HepG2 (cell line): ENCODE measurements around the gene BRINP1.

Experiments used
- CC2D1A ChIP-seq: sonication (generic); formaldehyde crosslinking; IDR thresholded peaks from 2 replicates; pipeline ENCODE4 v1.8.1; 2023; ENCODE audit warnings: mild to moderate bottlenecking, missing genetic modification reagents
- CCAR2 ChIP-seq: fragments of 200-400 bp; formaldehyde crosslinking; optimal IDR thresholded peaks from 2 replicates; pipeline ENCODE3; 2018; ENCODE audit warnings: low read depth, mild to moderate bottlenecking, low read length, moderate library complexity
- EP300 ChIP-seq, 3 experiments: sonication (generic) in 1 of 3; formaldehyde crosslinking in 1 of 3; IDR thresholded peaks; 2 replicates each; pipeline versions ENCODE4 v1.5.1 to v1.6.1; 2011 to 2020; ENCODE audit warnings: low read depth in 2 of 3, low read length in 2 of 3, borderline replicate concordance in 1 of 3, improper control_type of control experiment in 1 of 3, mild to moderate bottlenecking in 1 of 3, missing genetic modification reagents in 1 of 3, moderate library complexity in 1 of 3
- FOXK2 ChIP-seq: fragments of 450-650 bp; IDR thresholded peaks from 2 replicates; pipeline ENCODE4 v1.6.1; 2016
- MZF1 ChIP-seq: sonication (generic); formaldehyde crosslinking; IDR thresholded peaks from 2 replicates; pipeline ENCODE4 v1.8.1; 2023; ENCODE audit warnings: mild to moderate bottlenecking, missing genetic modification reagents, borderline replicate concordance
- SP1 ChIP-seq, 2 experiments: fragments of 450-650 bp in 1 of 2; sonication (generic) in 1 of 2; formaldehyde crosslinking in 1 of 2; IDR thresholded peaks; 2 replicates each; pipeline versions ENCODE4 v1.4.0 to v1.6.1; 2016 to 2020; ENCODE audit warnings: missing genetic modification reagents in 1 of 2
- SP140L ChIP-seq: sonication (generic); formaldehyde crosslinking; IDR thresholded peaks from 2 replicates; pipeline ENCODE4 v1.4.0; 2020; ENCODE audit warnings: missing genetic modification reagents, borderline replicate concordance
- SP4 ChIP-seq: sonication (generic); formaldehyde crosslinking; IDR thresholded peaks from 2 replicates; pipeline ENCODE4 v1.8.1; 2023; ENCODE audit warnings: mild to moderate bottlenecking, missing genetic modification reagents
- THYN1 ChIP-seq: sonication (generic); formaldehyde crosslinking; IDR thresholded peaks from 2 replicates; pipeline ENCODE4 v1.8.1; 2023; ENCODE audit warnings: low read depth, mild to moderate bottlenecking, moderate library complexity, missing genetic modification reagents, borderline replicate concordance
- ZHX1 ChIP-seq: sonication (generic); formaldehyde crosslinking; IDR thresholded peaks from 2 replicates; pipeline ENCODE4 v1.8.1; 2022; ENCODE audit warnings: low read depth, mild to moderate bottlenecking, missing genetic modification reagents
- ZNF891 ChIP-seq: sonication (generic); formaldehyde crosslinking; IDR thresholded peaks from 2 replicates; pipeline ENCODE4 v1.5.0; 2020; ENCODE audit warnings: mild to moderate bottlenecking, missing genetic modification reagents
- TF ChIP-seq, protein P1 (sequence below): sonication (generic); formaldehyde crosslinking; IDR thresholded peaks from 2 replicates; pipeline ENCODE4 v1.5.0; 2020; ENCODE audit warnings: mild to moderate bottlenecking, missing genetic modification reagents, moderate library complexity

- TF ChIP-seq EP300 (IDR thresholded peaks at IDR 0.05; ENCODE audit: low read depth in 2 of 2, low read length in 2 of 2) (no peak), EP300 (CRISPR knock-in tag; IDR thresholded peaks at IDR 0.05; ENCODE audit: borderline replicate concordance) (no peak), ZNF891 (CRISPR knock-in tag) (no peak), CCAR2 (no peak), MZF1 (no peak), SP140L (CRISPR knock-in tag) (no peak), FOXK2 (no peak), SP4 (CRISPR knock-in tag) (no peak), CC2D1A (CRISPR knock-in tag) (no peak), ZHX1 (no peak), SP1 (IDR thresholded peaks at IDR 0.05) (no peak), SP1 (CRISPR knock-in tag; IDR thresholded peaks at IDR 0.05) (no peak), THYN1 (no peak)
- TF ChIP-seq, protein P1, sequence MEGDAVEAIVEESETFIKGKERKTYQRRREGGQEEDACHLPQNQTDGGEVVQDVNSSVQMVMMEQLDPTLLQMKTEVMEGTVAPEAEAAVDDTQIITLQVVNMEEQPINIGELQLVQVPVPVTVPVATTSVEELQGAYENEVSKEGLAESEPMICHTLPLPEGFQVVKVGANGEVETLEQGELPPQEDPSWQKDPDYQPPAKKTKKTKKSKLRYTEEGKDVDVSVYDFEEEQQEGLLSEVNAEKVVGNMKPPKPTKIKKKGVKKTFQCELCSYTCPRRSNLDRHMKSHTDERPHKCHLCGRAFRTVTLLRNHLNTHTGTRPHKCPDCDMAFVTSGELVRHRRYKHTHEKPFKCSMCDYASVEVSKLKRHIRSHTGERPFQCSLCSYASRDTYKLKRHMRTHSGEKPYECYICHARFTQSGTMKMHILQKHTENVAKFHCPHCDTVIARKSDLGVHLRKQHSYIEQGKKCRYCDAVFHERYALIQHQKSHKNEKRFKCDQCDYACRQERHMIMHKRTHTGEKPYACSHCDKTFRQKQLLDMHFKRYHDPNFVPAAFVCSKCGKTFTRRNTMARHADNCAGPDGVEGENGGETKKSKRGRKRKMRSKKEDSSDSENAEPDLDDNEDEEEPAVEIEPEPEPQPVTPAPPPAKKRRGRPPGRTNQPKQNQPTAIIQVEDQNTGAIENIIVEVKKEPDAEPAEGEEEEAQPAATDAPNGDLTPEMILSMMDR (CRISPR knock-in tag): no peak
Observed at GRCh38 chr9:119179701-119180100, 189.5 kb downstream of the BRINP1 start.
